ENCODE results near the gene UROS. TPM values are rescaled to one million over a fixed set of nuclear protein-coding genes. Genes with fewer than 3 reads are reported as not detected.

Gene UROS
- total and polyA plus RNA-seq, 2 of the 4 experiments (the other 2 are of a cell fraction) = 48.7 to 56.5 TPM

DNA sequence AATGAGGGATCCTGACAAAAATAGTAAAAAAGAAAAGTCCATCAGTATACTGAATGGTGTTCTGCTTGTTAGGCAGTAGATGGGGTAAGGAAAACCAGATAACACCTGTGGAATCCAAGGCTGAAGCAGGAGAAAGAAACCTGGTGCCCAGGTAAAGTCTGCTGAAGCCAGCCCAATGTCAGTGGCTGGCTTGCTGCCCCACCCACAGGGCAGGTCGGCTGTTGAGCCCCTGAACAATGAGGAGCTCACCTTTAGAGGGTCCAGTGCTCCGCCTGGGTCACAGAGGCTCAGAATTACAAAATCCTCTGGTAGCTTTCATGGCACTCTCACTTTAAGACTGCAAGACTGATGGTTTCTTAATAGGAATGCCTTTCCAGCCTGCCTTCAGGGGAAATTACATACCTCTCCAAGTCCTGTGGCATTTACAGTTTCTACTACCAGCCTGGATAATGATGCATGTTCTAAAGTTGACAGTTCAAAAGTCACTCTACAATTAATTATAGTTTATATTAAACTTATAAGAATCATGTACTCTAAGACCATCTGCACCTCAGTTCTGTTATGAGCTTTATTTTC is 34.2 kb upstream of the UROS start:
- Histone ChIP-seq H3K4me3 (ENCODE audit: insufficient read depth, low read depth, low read length) (no peak overlapping the region), H2AK5ac (ENCODE audit: low read depth, low read length) (no peak overlapping the region), H2BK20ac (ENCODE audit: low read depth, low read length) (no peak overlapping the region), H3K79me1 (ENCODE audit: low read depth in 1 of 2, low read length in 2 of 2) (no peaks in the 10 kb centered on the region; a peak in 1 of 4 replicates), H3K14ac (replicated peaks; ENCODE audit: low read depth, low read length) (no peak overlapping the region), H3K56ac (ENCODE audit: extremely low read depth, insufficient read depth, low read length) (no peak overlapping the region), H3K18ac (ENCODE audit: low read depth, low read length) (no peak overlapping the region), H3K27me3 (ENCODE audit: control insufficient read depth, insufficient read depth, low read length) (no peaks in the 10 kb centered on the region), H2AK9ac (replicated peaks; ENCODE audit: low read depth, low read length, poor library complexity) (no peak overlapping the region), H2AFZ (replicated peaks; ENCODE audit: low read length, poor library complexity) (no peak overlapping the region), H3K36me3 (ENCODE audit: control insufficient read depth, insufficient read depth, low read length) (peaks cover 15% of the 10 kb centered on the region), H4K8ac (ENCODE audit: low read depth in 2 of 2, low read length in 2 of 2) (no peak overlapping the region), H3K27ac (ENCODE audit: insufficient read depth, low read length) (no peak overlapping the region), H4K91ac (ENCODE audit: insufficient read depth, low read depth, low read length) (no peak overlapping the region), H3K4me1 (ENCODE audit: control insufficient read depth, insufficient read depth, low read length) (no peaks in the 10 kb centered on the region), H3K9ac (ENCODE audit: low read depth, low read length) (no peak overlapping the region), H3K23ac (ENCODE audit: low read depth, low read length) (no peak overlapping the region), H4K20me1 (ENCODE audit: insufficient read depth, low read length) (no peaks in the 10 kb centered on the region), H2BK120ac (ENCODE audit: low read depth, low read length) (no peak overlapping the region), H4K5ac (ENCODE audit: low read depth, low read length) (no peak overlapping the region), H3K4me2 (ENCODE audit: low read depth, low read length) (no peak overlapping the region), H3K4ac (ENCODE audit: low read depth, low read length) (no peak overlapping the region), H2BK5ac (ENCODE audit: low read depth, low read length, poor library complexity, severe bottlenecking) (no peak overlapping the region), H3K9me1 (ENCODE audit: insufficient read depth, low read length) (no peaks in the 10 kb centered on the region), H2BK15ac (ENCODE audit: low read depth, low read length) (no peak overlapping the region), H3K9me3 (ENCODE audit: control insufficient read depth, insufficient read depth, low read length) (no peaks in the 10 kb centered on the region)
- ChIA-PET CTCF (interaction anchor here (1.1 kb wide), 1 partner anchor 9 kb away, joined by 4 read pairs; no protein-coding TSS in a partner anchor), POLR2A (ENCODE audit: unreplicated experiment) (no interaction called here)
- TF ChIP-seq FOS (IDR thresholded peaks at IDR 0.05; ENCODE audit: low read depth, low read length) = no peak
- no peak for ATAC-seq (ENCODE audit: low read depth)
- 40% methylated on average over 1 of the region's 2 CpGs; no CpG with 5 or more reads in 1 of the 2 experiments for whole genome bisulfite sequencing, 2 experiments (ENCODE audit: extremely low coverage in 2 of 2, insufficient read length in 1 of 2)
- dilution Hi-C loops (cut with HindIII; ENCODE audit: low sequenced_read_pairs, unreplicated experiment) (no loop called here), in situ Hi-C loops (cut with MboI; ENCODE audit: low sequenced_read_pairs) (no loop called here), intact Hi-C loops (cut with micrococcal nuclease) (no loop called here)
- BruUV-seq (replicated peaks) = no TSS peak
- DNase-seq = no peak

All from IMR-90 (cell line).